GM19328 (cell line): ENCODE data around the gene DMD.

Experiments
- ATAC-seq: cut with Tn5 transposase; IDR thresholded peaks from one replicate; pipeline ENCODE4 v1.9.1; 2021; ENCODE audit warnings: mild to moderate bottlenecking, moderate library complexity; ENCODE audit not compliant: unreplicated experiment

The DMD gene

GRCh38 chrX:31331015-31331414, 1880.3 kb downstream of the DMD start:
- ATAC-seq, result no peak

GRCh38 chrX:31329298-31329697, 1882.1 kb downstream of the DMD start:
- ATAC-seq, result no peak

- peak; percentile 81 for ATAC-seq
Observed at GRCh38 chrX:31323658-31324057, 1887.7 kb downstream of the DMD start.

- no peak for ATAC-seq
Observed at GRCh38 chrX:31320740-31321139, 1890.6 kb downstream of the DMD start.

GRCh38 chrX:31319586-31319985, 1891.8 kb downstream of the DMD start:
- ATAC-seq, result no peak

GRCh38 chrX:31318866-31319265, 1892.5 kb downstream of the DMD start:
- ATAC-seq, result no peak

- no peak for ATAC-seq
Observed at GRCh38 chrX:31316340-31316991, 1894.9 kb downstream of the DMD start.

- no peak for ATAC-seq
Observed at GRCh38 chrX:31314921-31315320, 1896.4 kb downstream of the DMD start.

- ATAC-seq, result no peak
Observed at GRCh38 chrX:31307952-31308351, 1903.4 kb downstream of the DMD start.

- no peak for ATAC-seq
Observed at GRCh38 chrX:31302573-31303075, 1908.7 kb downstream of the DMD start.

- ATAC-seq, result no peak
Observed at GRCh38 chrX:31301941-31302340, 1909.4 kb downstream of the DMD start.

GRCh38 chrX:31301203-31301602, 1910.1 kb downstream of the DMD start:
- no peak for ATAC-seq

- no peak for ATAC-seq
Observed at GRCh38 chrX:31298916-31299315, 1912.4 kb downstream of the DMD start.

- no peak for ATAC-seq
Observed at GRCh38 chrX:31297881-31298280, 1913.5 kb downstream of the DMD start.

GRCh38 chrX:31294475-31294874, 1916.9 kb downstream of the DMD start:
- ATAC-seq, result no peak

- ATAC-seq, result peak; percentile 64
Observed at GRCh38 chrX:31293409-31293808, 1917.9 kb downstream of the DMD start.

- ATAC-seq, result no peak
Observed at GRCh38 chrX:31291131-31291530, 1920.2 kb downstream of the DMD start.

GRCh38 chrX:31287861-31288260, 1923.5 kb downstream of the DMD start:
- no peak for ATAC-seq

GRCh38 chrX:31280580-31280979, 1930.8 kb downstream of the DMD start:
- no peak for ATAC-seq

- no peak for ATAC-seq
Observed at GRCh38 chrX:31279359-31279758, 1932.0 kb downstream of the DMD start.

GRCh38 chrX:31272472-31272775, 1938.9 kb downstream of the DMD start:
- no peak for ATAC-seq

GRCh38 chrX:31271615-31272471, 1939.5 kb downstream of the DMD start:
- ATAC-seq, result no peak
